Neural cell (in vitro differentiated cells): Measurements from ENCODE around the gene TMEFF1. TPM values are rescaled to one million over a fixed set of nuclear protein-coding genes. Genes with fewer than 3 reads are reported as not detected.

Experiments used
- H2AFZ ChIP-seq: fragments of 200-600, 300-800 bp; sonication (generic), shearing (Covaris generic); 2 replicates; pipeline ENCODE4 v1.6.0; 2014; ENCODE audit warnings: low read depth, mild to moderate bottlenecking, antibody characterized with exemption, low read length, moderate library complexity
- H3F3A ChIP-seq: fragments of 200-600 bp; shearing (Covaris generic); 2 replicates; pipeline ENCODE4 v1.6.1; 2016; ENCODE audit warnings: mild to moderate bottlenecking, moderate library complexity, mixed read lengths, antibody characterized with exemption, low read length; ENCODE audit not compliant: insufficient read depth, poor library complexity, severe bottlenecking
- H3K27ac ChIP-seq: fragments of 200-600, 300-800 bp; sonication (generic), shearing (Covaris generic); 2 replicates; pipeline ENCODE4 v1.5.1; 2014; ENCODE audit warnings: mild to moderate bottlenecking, low read length, moderate library complexity
- H3K27me3 ChIP-seq: fragments of 300-800, 200-600 bp; sonication (generic), shearing (Covaris generic); 2 replicates; pipeline ENCODE4 v1.6.0; 2014; ENCODE audit warnings: mild to moderate bottlenecking, low read depth, low read length, moderate library complexity; ENCODE audit not compliant: insufficient read depth
- H3K36me3 ChIP-seq: fragments of 300-800, 200-600 bp; sonication (generic), shearing (Covaris generic); 2 replicates; pipeline ENCODE4 v1.5.1; 2014; ENCODE audit warnings: mild to moderate bottlenecking, antibody characterized with exemption, low read length, moderate library complexity; ENCODE audit not compliant: insufficient read depth
- H3K4me2 ChIP-seq: fragments of 300-800, 200-600 bp; sonication (generic), shearing (Covaris generic); 2 replicates; pipeline ENCODE4 v1.6.0; 2014; ENCODE audit warnings: mild to moderate bottlenecking, low read length
- H3K4me3 ChIP-seq: fragments of 300-800, 200-600 bp; sonication (generic), shearing (Covaris generic); 2 replicates; pipeline ENCODE4 v1.5.1; 2014; ENCODE audit warnings: mild to moderate bottlenecking, low read length, moderate library complexity
- H3K79me2 ChIP-seq: fragments of 200-600 bp; shearing (Covaris generic); replicated peaks from 2 replicates; pipeline ENCODE4 v1.6.0; 2014; ENCODE audit warnings: mild to moderate bottlenecking, low read length, moderate library complexity; ENCODE audit not compliant: insufficient read depth
- H3K9ac ChIP-seq: fragments of 300-800, 200-600 bp; sonication (generic), shearing (Covaris generic); 2 replicates; pipeline ENCODE4 v1.6.1; 2016; ENCODE audit warnings: mild to moderate bottlenecking, low read length, mixed read lengths
- H3K9me2 ChIP-seq: fragments of 200-600 bp; shearing (Covaris generic); 2 replicates; pipeline ENCODE4 v1.6.1; 2016; ENCODE audit warnings: mild to moderate bottlenecking, low read length, mixed read lengths; ENCODE audit not compliant: insufficient read depth
- H3K9me3 ChIP-seq: fragments of 200-600, 300-800 bp; sonication (generic), shearing (Covaris generic); 2 replicates; pipeline ENCODE4 v1.6.1; 2016; ENCODE audit warnings: mild to moderate bottlenecking, mixed run types, low read length, moderate library complexity, mixed read lengths
- H4K20me1 ChIP-seq: fragments of 200-600 bp; shearing (Covaris generic); 2 replicates; pipeline ENCODE4 v1.6.1; 2016; ENCODE audit warnings: mild to moderate bottlenecking, mixed run types; ENCODE audit not compliant: insufficient read depth
- CTCF ChIP-seq: fragments of 450-650 bp; IDR thresholded peaks from 2 replicates; pipeline ENCODE4 v1.5.1; 2014; ENCODE audit warnings: antibody characterized with exemption, mild to moderate bottlenecking, moderate library complexity; ENCODE audit not compliant: poor library complexity, severe bottlenecking
- EP300 ChIP-seq: fragments of 450-650 bp; conservative IDR thresholded peaks from 2 replicates; pipeline ENCODE4 v1.6.1; 2014; ENCODE audit warnings: antibody characterized with exemption, mild to moderate bottlenecking, moderate library complexity; ENCODE audit not compliant: poor library complexity, severe bottlenecking
- EZH2 ChIP-seq: fragments of 200-600, 300-800 bp; shearing (Covaris generic), sonication (generic); IDR thresholded peaks from 2 replicates; pipeline ENCODE4 v1.6.1; 2014; ENCODE audit warnings: antibody characterized with exemption, low read length, borderline replicate concordance, mild to moderate bottlenecking; ENCODE audit not compliant: insufficient read depth, poor library complexity, severe bottlenecking
- MXI1 ChIP-seq: fragments of 450-650 bp; conservative IDR thresholded peaks from 2 replicates; pipeline ENCODE4 v1.6.1; 2014; ENCODE audit warnings: antibody characterized with exemption, mild to moderate bottlenecking; ENCODE audit not compliant: poor library complexity, severe bottlenecking
- POLR2AphosphoS5 ChIP-seq: IDR thresholded peaks from 2 replicates; pipeline ENCODE4 v1.6.1; 2012
- RAD21 ChIP-seq: fragments of 450-650 bp; conservative IDR thresholded peaks from 2 replicates; pipeline ENCODE4 v1.6.1; 2014; ENCODE audit warnings: antibody characterized with exemption, mild to moderate bottlenecking, moderate library complexity
- SMC3 ChIP-seq: fragments of 450-650 bp; conservative IDR thresholded peaks from 2 replicates; pipeline ENCODE4 v1.6.1; 2014; ENCODE audit warnings: antibody characterized with exemption, mild to moderate bottlenecking, moderate library complexity; ENCODE audit not compliant: poor library complexity
- TAF1 ChIP-seq: IDR thresholded peaks from 2 replicates; pipeline ENCODE4 v1.6.1; 2012; ENCODE audit warnings: low read depth
- polyA plus RNA-seq: library from polyadenylated mRNA; depleted of rRNA; stranded (reverse); fragments of >200 nt; gene quantifications from 2 replicates; pipeline ENCODE4 v1.2.3, GENCODE V29; 2014
- TF ChIP-seq, protein P1 (sequence below): IDR thresholded peaks from 2 replicates; pipeline ENCODE4 v1.6.1; 2012; ENCODE audit warnings: borderline replicate concordance

TMEFF1 gene
- polyA plus RNA-seq, 1 donor from 2014 or later, result 273 TPM

DNA sequence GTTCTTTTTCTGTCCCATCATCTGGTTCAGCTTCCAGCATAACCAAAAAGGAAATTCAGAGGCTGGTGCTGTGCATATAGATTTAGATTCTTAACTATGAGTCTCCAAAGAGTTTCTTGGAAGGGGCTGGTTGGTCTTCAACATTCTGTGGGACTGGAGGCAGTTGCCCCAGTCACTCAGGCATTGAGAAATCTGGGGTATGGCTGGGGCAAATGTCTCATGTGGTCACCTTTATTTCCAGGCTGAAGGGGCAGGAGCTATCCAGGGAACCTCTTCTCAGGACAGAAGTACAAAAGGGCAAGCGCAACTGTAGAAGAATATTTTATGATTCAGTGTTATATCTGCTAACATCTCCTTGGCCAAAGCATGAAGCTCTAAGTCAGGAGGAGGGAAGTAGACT is 15.4 kb upstream of the TMEFF1 start:
- TF ChIP-seq POLR2AphosphoS5 (no peak), SMC3 (no peak), MXI1 (no peak), EP300 (no peak), TAF1 (no peak), EZH2 (no peak), RAD21 (no peak), CTCF (no peak)
- TF ChIP-seq, protein P1, sequence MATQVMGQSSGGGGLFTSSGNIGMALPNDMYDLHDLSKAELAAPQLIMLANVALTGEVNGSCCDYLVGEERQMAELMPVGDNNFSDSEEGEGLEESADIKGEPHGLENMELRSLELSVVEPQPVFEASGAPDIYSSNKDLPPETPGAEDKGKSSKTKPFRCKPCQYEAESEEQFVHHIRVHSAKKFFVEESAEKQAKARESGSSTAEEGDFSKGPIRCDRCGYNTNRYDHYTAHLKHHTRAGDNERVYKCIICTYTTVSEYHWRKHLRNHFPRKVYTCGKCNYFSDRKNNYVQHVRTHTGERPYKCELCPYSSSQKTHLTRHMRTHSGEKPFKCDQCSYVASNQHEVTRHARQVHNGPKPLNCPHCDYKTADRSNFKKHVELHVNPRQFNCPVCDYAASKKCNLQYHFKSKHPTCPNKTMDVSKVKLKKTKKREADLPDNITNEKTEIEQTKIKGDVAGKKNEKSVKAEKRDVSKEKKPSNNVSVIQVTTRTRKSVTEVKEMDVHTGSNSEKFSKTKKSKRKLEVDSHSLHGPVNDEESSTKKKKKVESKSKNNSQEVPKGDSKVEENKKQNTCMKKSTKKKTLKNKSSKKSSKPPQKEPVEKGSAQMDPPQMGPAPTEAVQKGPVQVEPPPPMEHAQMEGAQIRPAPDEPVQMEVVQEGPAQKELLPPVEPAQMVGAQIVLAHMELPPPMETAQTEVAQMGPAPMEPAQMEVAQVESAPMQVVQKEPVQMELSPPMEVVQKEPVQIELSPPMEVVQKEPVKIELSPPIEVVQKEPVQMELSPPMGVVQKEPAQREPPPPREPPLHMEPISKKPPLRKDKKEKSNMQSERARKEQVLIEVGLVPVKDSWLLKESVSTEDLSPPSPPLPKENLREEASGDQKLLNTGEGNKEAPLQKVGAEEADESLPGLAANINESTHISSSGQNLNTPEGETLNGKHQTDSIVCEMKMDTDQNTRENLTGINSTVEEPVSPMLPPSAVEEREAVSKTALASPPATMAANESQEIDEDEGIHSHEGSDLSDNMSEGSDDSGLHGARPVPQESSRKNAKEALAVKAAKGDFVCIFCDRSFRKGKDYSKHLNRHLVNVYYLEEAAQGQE, result no peak
- H3K9me2 ChIP-seq, result no peaks in the 10 kb centered on the region
- no peak overlapping the region for H3K4me2 ChIP-seq
- H2AFZ ChIP-seq, result no peak overlapping the region
- H3K79me2 ChIP-seq, result no peaks in the 10 kb centered on the region
- peaks cover 8% of the 10 kb centered on the region for H3K36me3 ChIP-seq
- H3K4me3 ChIP-seq, result no peak overlapping the region
- H3F3A ChIP-seq, result no peaks in the 10 kb centered on the region
- H4K20me1 ChIP-seq, result no peaks in the 10 kb centered on the region
- no peak overlapping the region for H3K27ac ChIP-seq
- H3K27me3 ChIP-seq, result no peaks in the 10 kb centered on the region
- H3K9me3 ChIP-seq, result no peaks in the 10 kb centered on the region
- H3K9ac ChIP-seq, result no peak overlapping the region

DNA sequence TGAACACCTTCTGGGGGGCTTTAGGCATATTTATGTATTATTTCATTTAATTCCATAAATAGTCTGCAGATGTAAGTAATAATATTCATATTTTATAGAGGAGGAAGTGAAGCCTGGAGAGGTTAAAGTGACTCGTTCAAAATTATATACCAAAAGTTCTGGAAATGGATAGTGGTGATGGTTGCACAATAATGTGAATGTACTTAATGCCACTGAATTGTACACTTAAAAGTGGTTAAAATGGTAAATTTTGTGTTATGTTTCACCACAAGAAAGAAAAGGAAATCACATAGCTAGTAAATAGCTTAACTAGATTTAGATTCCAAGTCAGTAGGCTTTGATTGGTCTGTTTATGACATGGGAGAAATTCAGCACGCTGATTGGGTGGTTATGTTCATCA is 13.0 kb upstream of the TMEFF1 start:
- Histone ChIP-seq H3K36me3 (no peaks in the 10 kb centered on the region), H3K9me2 (no peaks in the 10 kb centered on the region), H3K4me2 (no peak overlapping the region), H3K9ac (no peak overlapping the region), H3K79me2 (no peaks in the 10 kb centered on the region), H4K20me1 (no peaks in the 10 kb centered on the region), H3K27ac (no peak overlapping the region), H3K4me3 (no peak overlapping the region), H2AFZ (no peak overlapping the region), H3K27me3 (no peaks in the 10 kb centered on the region), H3K9me3 (no peaks in the 10 kb centered on the region), H3F3A (no peaks in the 10 kb centered on the region)
- TF ChIP-seq EZH2 (no peak), TAF1 (no peak), CTCF (no peak), MXI1 (no peak), RAD21 (no peak), POLR2AphosphoS5 (no peak)
- TF ChIP-seq, protein P1, result no peak
